ENCODE measurements around the gene CIRBP. TPM values are rescaled to one million over a fixed set of nuclear protein-coding genes. Genes with fewer than 3 reads are reported as not detected.

The CIRBP gene
- total RNA-seq, 1 experiment from 2014 or later = 263 TPM

GRCh38 chr19:1259876-1260748 is 9.0 kb upstream of the CIRBP start:
- H4K5ac ChIP-seq (ENCODE audit: insufficient read length, low read depth, low read length) = no peak overlapping the region
- no peaks in the 10 kb centered on the region for H4K20me1 ChIP-seq (ENCODE audit: control insufficient read depth, insufficient read depth, insufficient read length)
- peaks cover 2% of the 10 kb centered on the region; the same call in 1 of the 2 replicates for H3K4me1 ChIP-seq (ENCODE audit: insufficient read depth, low read length)
- H2AK5ac ChIP-seq (ENCODE audit: insufficient read length, low read length) = no peak overlapping the region
- TF ChIP-seq CTCF (conservative IDR thresholded peaks at IDR 0.05) = no peak
- WGBS (ENCODE audit: extremely low coverage, insufficient read length, low lambda C conversion rate) = no CpG with 5 or more reads among the region's 33 CpGs
- no peak overlapping the region for H2BK12ac ChIP-seq (ENCODE audit: insufficient read length, low read depth, low read length)
- H3K79me1 ChIP-seq (ENCODE audit: insufficient read depth, low read depth, low read length, poor library complexity, severe bottlenecking) = no peaks in the 10 kb centered on the region
- H2BK120ac ChIP-seq (ENCODE audit: low read depth, low read length, poor library complexity, severe bottlenecking) = no peak overlapping the region
- peaks cover 52 to 56% of the 10 kb centered on the region in 2 experiments for H3K4me1 Mint-ChIP-seq
- peak overlapping the region; percentile 20; the same call in 1 of the 2 replicates for H3K14ac ChIP-seq (ENCODE audit: insufficient read depth, low read length)
- H2BK20ac ChIP-seq (ENCODE audit: low read depth, low read length, poor library complexity, severe bottlenecking) = no peak overlapping the region
- peak overlapping the region; percentile 42 to 74 for H3K4me3 Mint-ChIP-seq
- no peak overlapping the region for H2AFZ ChIP-seq (ENCODE audit: low read length)
- no peak overlapping the region for H3K27ac ChIP-seq (ENCODE audit: insufficient read length, low read depth, low read length)
- peaks cover 9 to 45% (median 31%) of the 10 kb centered on the region in 3 experiments for H3K36me3 Mint-ChIP-seq (ENCODE audit: insufficient read depth in 1 of 3, low read depth in 3 of 3)
- peaks cover 18% of the 10 kb centered on the region for H3K23me2 ChIP-seq (ENCODE audit: insufficient read length, low read depth, low read length, poor library complexity, severe bottlenecking)
- no peaks in the 10 kb centered on the region; a peak in 1 of 5 replicates for H3K9me3 Mint-ChIP-seq
- H3K27me3 Mint-ChIP-seq (ENCODE audit: low read depth) = no peaks in the 10 kb centered on the region; the same call in 1 of the 2 replicates
- no peak overlapping the region for H3K9ac ChIP-seq (ENCODE audit: extremely low read depth, insufficient read length, low read length)
- no peak for DNase-seq
- H3T11ph ChIP-seq (ENCODE audit: low read length) = no peak overlapping the region
- H4K8ac ChIP-seq (replicated peaks; ENCODE audit: insufficient read length, low read depth, low read length) = no peak overlapping the region
- H2BK5ac ChIP-seq (ENCODE audit: insufficient read length, low read length) = no peak overlapping the region
- peak overlapping the region; percentile 84 for H3K4me2 ChIP-seq (ENCODE audit: insufficient read depth, insufficient read length, low read length)
- H2BK15ac ChIP-seq (ENCODE audit: low read depth, low read length) = no peak overlapping the region
- H3K18ac ChIP-seq (ENCODE audit: insufficient read length, low read depth, low read length) = peak overlapping the region; percentile 74
- no peak overlapping the region for H3K23ac ChIP-seq (ENCODE audit: insufficient read length, low read depth, low read length)
- no peaks in the 10 kb centered on the region for H3K27me3 ChIP-seq (ENCODE audit: insufficient read depth, low read length)
- no peaks in the 10 kb centered on the region for H3K9me3 ChIP-seq (ENCODE audit: control insufficient read depth, low read depth, low read length)
- H3K79me2 ChIP-seq (ENCODE audit: insufficient read depth, low read length) = no peaks in the 10 kb centered on the region
- no peak overlapping the region for H4K91ac ChIP-seq (ENCODE audit: insufficient read length, low read depth, low read length)
- no peak overlapping the region for H3K56ac ChIP-seq (ENCODE audit: insufficient read length, low read depth, low read length)
- H3K27ac Mint-ChIP-seq = peak overlapping the region in 2 of 3 experiments; percentile 88 to 93; a peak in 4 of 7 replicates
- H3K4ac ChIP-seq (ENCODE audit: low read depth, low read length) = no peak overlapping the region
